ENCODE measurements around the gene MED28.

Gene MED28

GRCh38 chr4:17667653-17668201, 53.3 kb downstream of the MED28 start:
- DNase-seq = no peak

- no peak for DNase-seq
Measured at GRCh38 chr4:17670423-17670822, 56.0 kb downstream of the MED28 start.

- DNase-seq = no peak
Measured at GRCh38 chr4:17680559-17681280, 66.3 kb downstream of the MED28 start.

GRCh38 chr4:17681281-17682221, 67.1 kb downstream of the MED28 start:
- DNase-seq = no peak

GRCh38 chr4:17682222-17682566, 67.8 kb downstream of the MED28 start:
- no peak for DNase-seq

Measured in CD4-positive, alpha-beta T cell treated with Interleukin-17A for 1 hour (primary cell).